HCT116 (cell line): ENCODE measurements around the gene KLF6. TPM values are rescaled to one million over a fixed set of nuclear protein-coding genes. Genes with fewer than 3 reads are reported as not detected.
"Not testable (repeated sequence)": the region's sequence is repeated elsewhere in the genome, so short reads cannot be mapped to it uniquely, and the experiment has no call there.

Source experiments
- ATAC-seq: fragments of 200-7000 bp; cut with Tn5 transposase; 2 replicates; pipeline ENCODE4 v1.9.1; 2020; ENCODE audit warnings: mild to moderate bottlenecking, moderate library complexity
- BruUV-seq: library from RNA; stranded (reverse); fragments of 400-500 nt; replicated peaks from 2 replicates; lab custom pipeline; 2021; lab: Mats Ljungman, UMichigan
- CTCF ChIA-PET: fragments of 300-600 bp; sonication (Branson Sonifier 250); formaldehyde crosslinking; loops from one replicate; lab custom pipeline; 2021; ENCODE audit warnings: antibody characterized with exemption; lab: Charles Lee
- POLR2A ChIA-PET: fragments of 300-600, 350-600 bp; sonication (Branson Sonifier 250); formaldehyde crosslinking; loops from one replicate; lab custom pipeline; 2021; ENCODE audit warnings: antibody characterized with exemption; lab: Charles Lee
- RAD21 ChIA-PET, 2 experiments: fragments of 300-600 bp; sonication (Branson Sonifier 250); formaldehyde crosslinking; loops; one replicate each; lab custom pipeline; 2023; ENCODE audit warnings: low total read pairs in 2 of 2; ENCODE audit not compliant: uncharacterized antibody in 2 of 2, unreplicated experiment in 2 of 2, low non-redundant PET in 1 of 2; lab: Charles Lee
- DNase-seq: peaks from one replicate; pipeline ENCODE4 v3.0.0-alpha.2; 2010; ENCODE audit warnings: low read depth, low spot score
- H2AFZ ChIP-seq: fragments of 200-600 bp; shearing (Covaris generic), sonication (generic); 2 replicates; pipeline ENCODE4 v1.6.1; 2017; ENCODE audit warnings: low read depth, mixed run types, mixed read lengths, antibody characterized with exemption, low read length; ENCODE audit not compliant: poor library complexity, severe bottlenecking
- H3K27ac ChIP-seq: 2 replicates; pipeline ENCODE4 v1.5.1; 2012; ENCODE audit warnings: low read depth, low read length
- H3K27me3 ChIP-seq: fragments of 200-600 bp; sonication (generic); 2 replicates; pipeline ENCODE4 v1.6.1; 2016; ENCODE audit warnings: mixed run types, low read length, mixed read lengths; ENCODE audit not compliant: insufficient read depth
- H3K36me3 ChIP-seq, 2 experiments: fragments of 200-500 bp in 1 of 2; fragments of 200-600 bp in 1 of 2; sonication (Bioruptor generic) in 1 of 2; sonication (generic) in 1 of 2; 2 replicates each; pipeline versions ENCODE4 v1.5.1 to v1.6.1; 2014 to 2016; ENCODE audit warnings: low read length in 2 of 2, inconsistent platforms in 1 of 2, mixed read lengths in 1 of 2, mixed run types in 1 of 2; ENCODE audit not compliant: insufficient read depth in 2 of 2, control insufficient read depth in 1 of 2
- H3K4me1 ChIP-seq, 2 experiments: fragments of 200-600 bp in 1 of 2; sonication (generic) in 1 of 2; 2 replicates each; pipeline versions ENCODE4 v1.5.1 to v1.6.1; 2012 to 2017; ENCODE audit warnings: low read length in 2 of 2, inconsistent platforms in 1 of 2, mild to moderate bottlenecking in 1 of 2, mixed read lengths in 1 of 2, mixed run types in 1 of 2, moderate library complexity in 1 of 2; ENCODE audit not compliant: insufficient read depth in 2 of 2, control insufficient read depth in 1 of 2
- H3K4me2 ChIP-seq: fragments of 200-600 bp; sonication (generic); 2 replicates; pipeline ENCODE4 v1.6.1; 2017; ENCODE audit warnings: mixed run types, low read length, mixed read lengths
- H3K4me3 ChIP-seq, 2 experiments: fragments of 200-600 bp in 1 of 2; sonication (generic) in 1 of 2; replicated peaks in 1 of 2; 2 replicates each; pipeline ENCODE4 v1.5.1; 2011 to 2016; ENCODE audit warnings: low read length in 2 of 2, control low read depth in 1 of 2, low read depth in 1 of 2, mild to moderate bottlenecking in 1 of 2, mixed read lengths in 1 of 2, mixed run types in 1 of 2
- H3K79me2 ChIP-seq: fragments of 200-600 bp; sonication (generic); 2 replicates; pipeline ENCODE4 v1.6.1; 2017; ENCODE audit warnings: mild to moderate bottlenecking, mixed run types, low read length, moderate library complexity, mixed read lengths; ENCODE audit not compliant: insufficient read depth
- H3K9ac ChIP-seq: fragments of 200-600 bp; sonication (generic); 2 replicates; pipeline ENCODE4 v1.6.1; 2016; ENCODE audit warnings: low read length, mixed read lengths
- H3K9me2 ChIP-seq: fragments of 200-600 bp; sonication (generic), shearing (Covaris generic); 2 replicates; pipeline ENCODE4 v1.6.1; 2017; ENCODE audit warnings: mixed run types, mild to moderate bottlenecking, moderate library complexity; ENCODE audit not compliant: insufficient read depth
- H3K9me3 ChIP-seq, 2 experiments: fragments of 200-500 bp in 1 of 2; fragments of 200-600 bp in 1 of 2; sonication (Bioruptor generic) in 1 of 2; sonication (generic) in 1 of 2; 2 replicates each; pipeline ENCODE4 v1.6.1; 2014 to 2017; ENCODE audit warnings: low read length in 2 of 2, mixed read lengths in 2 of 2, inconsistent platforms in 1 of 2, low read depth in 1 of 2, mild to moderate bottlenecking in 1 of 2, mixed run types in 1 of 2, moderate library complexity in 1 of 2; ENCODE audit not compliant: control insufficient read depth in 1 of 2, insufficient read depth in 1 of 2
- H4K20me1 ChIP-seq: fragments of 200-600 bp; sonication (generic), shearing (Covaris generic); 2 replicates; pipeline ENCODE4 v1.6.1; 2017; ENCODE audit warnings: mixed run types, mild to moderate bottlenecking, moderate library complexity; ENCODE audit not compliant: insufficient read depth
- POLR2A ChIP-seq: IDR thresholded peaks from 2 replicates; pipeline ENCODE4 v1.7.0; 2011; ENCODE audit warnings: borderline replicate concordance; ENCODE audit not compliant: insufficient read depth, insufficient read length; ENCODE audit errors: extremely low read depth
- POLR2AphosphoS5 ChIP-seq: IDR thresholded peaks from 2 replicates; pipeline ENCODE4 v1.6.1; 2011; ENCODE audit warnings: mild to moderate bottlenecking, low read depth, low read length, moderate library complexity
- SP1 ChIP-seq: IDR thresholded peaks from 2 replicates; pipeline ENCODE4 v1.6.1; 2012; ENCODE audit warnings: low read depth
- intact Hi-C: fragments of 100-400 bp; cut with micrococcal nuclease; formaldehyde crosslinking; loops from 2 replicates; pipeline ENCODE4 v1.10.0; 2022
- total RNA-seq: library from RNA; stranded (reverse); gene quantifications from one replicate; pipeline ENCODE4 v1.2.1, GENCODE V29; 2021; ENCODE audit not compliant: unreplicated experiment
- TF ChIP-seq, protein P1 (sequence below): IDR thresholded peaks from 2 replicates; pipeline ENCODE4 v1.6.1; 2012; ENCODE audit warnings: low read depth

The KLF6 gene
- total RNA-seq, 1 experiment from 2014 or later, result 82.2 TPM

DNA sequence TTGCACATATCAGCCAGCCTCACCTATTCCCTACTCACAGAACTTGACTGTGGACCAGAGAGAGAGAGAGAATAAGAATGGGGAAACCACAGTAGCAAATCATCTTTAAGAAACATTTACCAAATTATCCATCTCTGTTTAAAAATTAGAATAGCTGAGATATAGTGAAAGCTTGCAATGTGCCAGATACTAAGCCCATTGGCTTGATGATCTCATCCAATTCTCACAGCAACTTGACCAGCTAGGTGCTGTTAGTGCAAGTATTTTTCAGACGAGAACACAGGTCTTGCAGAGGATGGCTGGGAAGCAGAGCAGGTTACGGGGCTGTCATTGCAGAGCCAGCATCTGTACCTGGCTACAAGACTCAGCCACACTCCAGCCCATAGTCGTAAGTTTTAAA, 50.9 kb downstream of the KLF6 start (continued):
- TF ChIP-seq, protein P1, sequence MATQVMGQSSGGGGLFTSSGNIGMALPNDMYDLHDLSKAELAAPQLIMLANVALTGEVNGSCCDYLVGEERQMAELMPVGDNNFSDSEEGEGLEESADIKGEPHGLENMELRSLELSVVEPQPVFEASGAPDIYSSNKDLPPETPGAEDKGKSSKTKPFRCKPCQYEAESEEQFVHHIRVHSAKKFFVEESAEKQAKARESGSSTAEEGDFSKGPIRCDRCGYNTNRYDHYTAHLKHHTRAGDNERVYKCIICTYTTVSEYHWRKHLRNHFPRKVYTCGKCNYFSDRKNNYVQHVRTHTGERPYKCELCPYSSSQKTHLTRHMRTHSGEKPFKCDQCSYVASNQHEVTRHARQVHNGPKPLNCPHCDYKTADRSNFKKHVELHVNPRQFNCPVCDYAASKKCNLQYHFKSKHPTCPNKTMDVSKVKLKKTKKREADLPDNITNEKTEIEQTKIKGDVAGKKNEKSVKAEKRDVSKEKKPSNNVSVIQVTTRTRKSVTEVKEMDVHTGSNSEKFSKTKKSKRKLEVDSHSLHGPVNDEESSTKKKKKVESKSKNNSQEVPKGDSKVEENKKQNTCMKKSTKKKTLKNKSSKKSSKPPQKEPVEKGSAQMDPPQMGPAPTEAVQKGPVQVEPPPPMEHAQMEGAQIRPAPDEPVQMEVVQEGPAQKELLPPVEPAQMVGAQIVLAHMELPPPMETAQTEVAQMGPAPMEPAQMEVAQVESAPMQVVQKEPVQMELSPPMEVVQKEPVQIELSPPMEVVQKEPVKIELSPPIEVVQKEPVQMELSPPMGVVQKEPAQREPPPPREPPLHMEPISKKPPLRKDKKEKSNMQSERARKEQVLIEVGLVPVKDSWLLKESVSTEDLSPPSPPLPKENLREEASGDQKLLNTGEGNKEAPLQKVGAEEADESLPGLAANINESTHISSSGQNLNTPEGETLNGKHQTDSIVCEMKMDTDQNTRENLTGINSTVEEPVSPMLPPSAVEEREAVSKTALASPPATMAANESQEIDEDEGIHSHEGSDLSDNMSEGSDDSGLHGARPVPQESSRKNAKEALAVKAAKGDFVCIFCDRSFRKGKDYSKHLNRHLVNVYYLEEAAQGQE, result no peak
- TF ChIP-seq SP1, result no peak
- no peak for TF ChIP-seq POLR2A
- no peak for TF ChIP-seq POLR2AphosphoS5

DNA sequence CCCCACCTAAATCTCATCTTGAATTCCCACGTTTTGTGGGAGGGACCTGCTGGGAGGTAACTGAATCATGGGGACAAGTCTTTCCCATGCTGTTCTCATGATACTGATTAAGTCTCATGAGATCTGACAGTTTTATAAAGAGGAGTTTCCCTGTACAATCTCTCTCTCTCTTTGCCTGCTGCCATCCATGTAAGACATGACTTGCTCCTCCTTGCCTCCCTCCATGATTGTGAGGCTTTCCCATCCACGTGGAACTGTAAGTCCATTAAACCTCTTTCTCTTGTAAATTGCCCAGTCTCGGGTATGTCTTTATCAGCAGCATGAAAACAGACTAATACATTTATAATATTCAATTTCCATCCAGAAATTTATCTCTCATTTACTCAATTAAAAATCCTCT, 52.8 kb downstream of the KLF6 start:
- H3K27me3 ChIP-seq, POLR2A ChIA-PET, H3K9ac ChIP-seq, ATAC-seq, H3K9me2 ChIP-seq, RAD21 ChIA-PET, H3K4me3 ChIP-seq, DNase-seq, intact Hi-C loops, H3K9me3 ChIP-seq, H3K79me2 ChIP-seq, BruUV-seq, H3K4me1 ChIP-seq, H3K36me3 ChIP-seq, H3K27ac ChIP-seq, H4K20me1 ChIP-seq, CTCF ChIA-PET, H3K4me2 ChIP-seq: not testable (repeated sequence)
- H2AFZ ChIP-seq, result peak overlapping the region; percentile 26
